Right renal cortex interstitium (tissue), 3 donors: ENCODE data around the gene CDNF. TPM values are rescaled to one million over a fixed set of nuclear protein-coding genes. Genes with fewer than 3 reads are reported as not detected.

Source experiments
- DNase-seq, 3 donors: peaks; one replicate each; pipeline ENCODE4 v3.0.0-alpha.2; 2013; ENCODE audit warnings: low read depth in 3 of 3, low spot score in 2 of 3
- polyA plus RNA-seq, 3 donors: library from polyadenylated mRNA; unstranded; fragments of 120-200 nt; gene quantifications; one replicate each; pipeline ENCODE4 v1.2.1, GENCODE V29; 2013; ENCODE audit not compliant: insufficient read length in 3 of 3

The CDNF gene
- polyA plus RNA-seq, 3 donors, result 2.6 to 2.8 (median 2.7) TPM

DNA sequence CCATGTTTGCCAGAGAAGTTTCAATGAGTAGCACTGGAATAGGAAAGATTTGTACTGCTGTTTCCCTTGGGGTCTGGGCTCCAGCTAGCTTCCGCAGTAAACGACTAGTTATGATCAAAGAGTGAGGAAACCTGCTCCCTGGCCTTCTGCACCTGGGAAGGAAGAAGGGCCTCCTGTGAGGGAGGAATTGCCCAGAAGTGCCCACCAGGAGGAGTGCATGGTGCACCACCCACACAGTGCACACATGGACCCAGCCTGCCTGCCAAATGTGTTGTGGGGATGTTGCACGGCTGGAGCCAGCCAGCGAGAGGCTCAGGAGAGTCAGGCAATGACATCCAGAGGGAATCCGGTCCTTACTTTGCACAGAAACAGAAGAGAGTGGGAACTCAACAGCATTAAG is 36.1 kb downstream of the CDNF start:
- DNase-seq, result no peak

DNA sequence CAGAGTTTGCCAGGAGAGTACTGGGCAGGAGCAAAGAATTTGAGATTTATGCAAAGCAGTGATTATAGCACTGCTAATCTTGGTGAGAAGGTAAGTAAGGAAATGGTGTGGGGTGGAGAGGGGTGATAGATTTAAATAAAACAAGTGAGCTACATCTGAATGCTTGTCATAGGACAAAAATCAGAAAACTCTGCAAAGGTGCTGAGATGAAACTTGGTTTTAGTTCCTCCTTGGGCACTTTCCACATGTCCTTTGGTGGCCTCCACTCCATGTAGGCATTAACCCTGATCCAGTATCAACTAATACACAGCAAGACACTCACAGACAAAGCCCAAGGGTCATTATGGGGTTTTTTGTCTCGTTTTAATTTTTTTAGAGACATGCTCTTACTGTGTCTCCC is 37.4 kb downstream of the CDNF start:
- DNase-seq, result no peak

DNA sequence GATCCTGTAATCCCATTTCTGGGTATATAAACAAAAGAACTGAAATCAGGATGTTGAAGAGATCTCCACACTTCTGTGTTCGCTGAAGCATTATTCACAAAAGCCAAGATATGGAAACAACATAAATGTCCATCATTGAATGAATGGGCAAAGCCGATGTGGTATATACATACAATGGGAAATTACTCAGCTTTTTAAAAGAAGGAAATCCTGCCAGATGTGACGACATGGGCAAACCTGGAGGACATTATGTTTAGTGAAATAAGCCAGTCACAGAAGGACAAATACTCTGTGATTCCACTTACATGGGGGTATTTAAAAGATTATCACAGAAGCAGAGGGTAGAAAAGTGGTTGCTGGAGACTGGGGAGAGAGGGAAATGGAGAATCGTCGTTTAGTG is 39.2 kb downstream of the CDNF start:
- no peak for DNase-seq

DNA sequence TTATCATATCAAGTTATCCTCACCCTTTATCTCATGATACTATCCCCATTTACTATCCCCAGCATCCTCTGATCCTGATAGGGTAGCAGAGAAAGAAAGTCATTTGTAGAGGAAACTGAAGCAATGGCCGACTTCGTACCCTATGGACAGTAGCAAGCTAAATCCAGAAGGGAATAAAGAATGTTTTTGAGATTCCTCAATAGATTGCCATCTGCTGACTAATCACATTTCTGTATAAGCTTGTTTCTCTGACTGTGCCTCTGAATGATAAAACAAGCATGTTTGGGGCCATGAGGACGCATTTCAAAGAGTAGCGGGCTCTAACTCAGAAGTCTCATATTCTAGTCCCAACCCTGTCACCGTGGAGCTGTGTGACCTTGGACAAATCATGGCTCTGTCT is 49.9 kb downstream of the CDNF start:
- no peak for DNase-seq

DNA sequence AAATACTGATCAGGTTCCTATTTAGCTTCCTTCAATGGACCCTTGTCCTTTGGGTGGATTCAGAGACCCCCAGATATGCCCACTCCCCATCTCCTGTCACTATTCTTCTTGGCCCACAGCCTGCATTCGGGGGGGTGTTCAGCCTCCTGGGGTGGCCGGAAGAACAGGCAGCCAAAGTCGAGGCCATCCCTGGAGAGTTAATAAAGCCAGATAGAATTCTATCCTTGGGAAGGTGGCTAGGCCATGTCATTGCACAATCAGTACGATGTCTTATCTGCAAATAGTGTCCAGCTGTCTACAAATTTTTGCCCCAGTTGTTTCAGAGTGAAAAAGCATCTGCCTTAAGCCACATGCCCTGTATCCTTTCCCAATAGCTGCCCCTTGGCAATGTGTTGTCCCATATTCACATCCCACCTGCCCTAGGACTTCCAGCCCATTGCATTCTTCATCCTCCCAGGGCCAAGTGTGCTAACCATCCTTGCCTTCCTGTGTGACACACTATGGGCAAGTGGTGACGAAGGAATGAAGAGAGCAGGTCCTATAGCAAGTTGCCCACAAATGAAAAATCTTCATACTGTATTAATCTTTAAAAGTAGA is 53.3 kb downstream of the CDNF start:
- DNase-seq, result no peak

DNA sequence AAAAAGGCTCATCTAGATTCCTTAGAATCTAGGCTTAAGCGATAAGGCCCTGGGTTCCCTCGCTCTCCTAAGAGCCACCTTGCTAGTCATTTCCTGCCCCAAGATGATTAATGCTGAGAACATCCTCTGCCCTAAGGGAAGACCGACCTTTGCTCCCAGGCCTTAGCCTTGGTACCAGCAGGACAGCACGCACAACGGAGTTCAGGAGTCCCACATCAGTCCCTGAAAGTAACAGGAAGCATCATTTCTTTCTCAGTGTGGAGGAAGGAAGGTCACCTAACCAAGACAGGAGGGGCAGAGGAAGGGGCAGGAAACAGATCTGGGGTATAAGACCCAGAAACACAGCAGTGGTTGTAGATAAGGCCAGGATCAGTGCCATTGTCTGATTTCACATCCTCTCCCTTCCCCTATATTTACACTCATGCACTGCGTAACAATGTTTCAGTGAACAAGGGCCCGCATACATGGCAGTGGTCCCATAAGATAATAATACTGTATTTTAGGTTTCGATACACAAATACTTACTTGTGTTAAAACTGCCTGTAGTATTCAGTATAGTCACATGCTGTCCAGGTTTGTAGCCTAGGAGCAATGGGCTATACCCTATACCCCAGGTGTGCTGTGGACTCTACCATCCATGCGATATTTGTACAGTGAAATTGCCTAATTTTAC is 55.0 kb downstream of the CDNF start:
- no peak for DNase-seq

DNA sequence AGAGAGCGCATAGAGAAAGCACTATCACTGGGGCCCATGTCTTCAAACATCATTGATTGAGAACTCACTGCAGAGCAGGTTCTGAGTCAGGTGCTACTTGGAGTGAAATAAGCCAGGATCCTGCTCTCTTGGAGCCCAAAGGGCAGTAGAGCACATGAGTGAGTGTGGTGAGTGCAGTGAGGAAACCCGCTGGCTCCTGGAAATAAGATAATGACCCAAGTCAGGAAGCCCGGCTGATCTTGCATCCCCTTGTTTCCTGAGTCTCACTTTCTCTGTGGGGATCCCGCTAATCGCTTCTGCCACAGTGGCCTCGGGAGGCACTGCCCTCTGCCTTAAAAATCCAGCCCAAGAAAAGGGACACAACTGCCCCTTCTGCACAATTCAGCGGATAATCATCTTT is 56.1 kb downstream of the CDNF start:
- no peak for DNase-seq

DNA sequence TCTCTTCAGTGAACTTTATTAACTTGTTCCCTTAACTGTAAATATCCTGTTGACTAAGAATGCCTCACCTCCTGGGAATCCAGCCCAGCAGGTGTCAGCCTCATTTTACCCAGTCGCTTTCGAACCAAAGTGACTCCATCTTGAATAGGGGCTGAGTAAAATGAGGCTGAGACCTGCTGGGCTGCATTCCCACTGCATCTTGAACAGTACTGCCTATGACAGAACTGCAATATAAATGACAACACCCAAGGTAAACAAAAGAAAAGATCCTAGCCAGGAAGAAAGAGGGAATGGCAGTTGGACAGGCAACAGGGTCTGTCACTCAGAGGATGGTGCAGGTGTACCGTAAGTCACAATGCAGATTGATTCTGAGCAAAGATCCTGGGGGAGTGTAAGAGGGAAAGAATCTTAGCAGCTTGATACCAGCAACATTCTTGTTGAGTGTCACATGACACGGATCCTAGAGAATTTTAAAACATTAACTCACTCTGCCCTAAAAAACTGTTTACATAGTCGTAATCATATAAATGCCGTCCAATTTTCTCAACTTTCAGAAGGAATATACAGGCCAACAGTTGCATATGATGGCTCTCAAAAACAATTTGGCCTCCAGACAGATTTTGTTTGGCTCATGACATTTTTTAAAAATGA is 58.7 kb downstream of the CDNF start:
- DNase-seq, result no peak

DNA sequence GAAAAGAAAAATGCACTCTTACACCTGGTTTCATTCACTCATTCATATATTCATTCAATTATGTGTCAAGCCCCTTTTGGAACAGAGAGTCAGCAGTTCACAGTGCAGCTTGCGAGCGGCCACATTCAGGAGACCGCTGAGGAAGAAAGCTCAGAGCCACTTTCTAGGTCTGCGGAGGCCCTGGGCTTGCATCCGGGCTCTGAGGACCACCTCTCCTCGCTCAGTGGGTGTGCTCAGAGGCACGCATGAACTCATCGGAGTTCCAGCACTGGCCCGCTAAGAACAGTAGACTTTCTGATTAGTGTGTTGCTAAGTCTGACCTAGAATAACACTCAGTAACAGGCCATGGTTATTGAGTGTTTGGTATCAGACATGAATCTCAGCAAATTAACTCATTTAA is 61.3 kb downstream of the CDNF start:
- no peak for DNase-seq

DNA sequence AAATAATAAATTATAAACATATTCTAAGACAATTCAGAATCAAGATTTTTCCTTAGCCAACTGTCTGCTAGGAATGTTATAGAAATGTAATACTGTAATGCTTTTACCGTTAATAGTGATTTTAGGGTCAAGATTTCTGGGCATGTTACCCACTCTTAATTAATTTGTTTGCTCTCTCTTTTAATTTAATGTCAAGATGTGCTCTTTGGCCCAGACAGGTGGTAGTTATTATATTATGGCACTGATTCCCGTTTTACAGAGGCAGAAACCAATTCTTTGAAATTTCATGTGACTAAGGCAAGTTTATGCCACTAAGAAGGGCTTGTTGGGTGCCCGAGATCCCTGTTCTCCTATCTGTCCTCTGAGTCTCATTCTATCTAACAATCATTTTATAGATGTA is 62.2 kb downstream of the CDNF start:
- no peak for DNase-seq

DNA sequence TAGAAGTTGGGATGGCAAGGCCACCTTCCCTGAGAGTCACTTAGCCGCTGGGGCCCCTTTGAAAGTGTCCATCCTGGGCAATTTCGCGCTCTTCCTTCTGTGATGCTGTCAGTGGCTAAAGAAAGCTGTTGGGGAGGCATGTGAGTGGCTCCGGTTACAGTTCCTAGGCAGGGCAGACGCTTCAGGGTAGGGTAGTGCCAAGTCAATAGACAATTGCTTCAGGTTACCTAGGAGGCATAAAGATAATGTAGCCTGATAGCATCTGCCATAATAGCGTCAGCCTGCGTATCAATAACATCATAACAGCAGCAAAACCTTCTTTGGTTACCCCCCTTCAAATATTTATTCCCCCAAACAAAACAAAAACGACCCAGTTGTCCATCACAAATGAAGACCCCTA is 63.0 kb downstream of the CDNF start, which contains the start of gene FAM107B:
FAM107B (minus strand) TSS at position 101 of the 400 bp plus-strand sequence. CDS start 234 bp downstream, outside the sequence.
- DNase-seq, result no peak

DNA sequence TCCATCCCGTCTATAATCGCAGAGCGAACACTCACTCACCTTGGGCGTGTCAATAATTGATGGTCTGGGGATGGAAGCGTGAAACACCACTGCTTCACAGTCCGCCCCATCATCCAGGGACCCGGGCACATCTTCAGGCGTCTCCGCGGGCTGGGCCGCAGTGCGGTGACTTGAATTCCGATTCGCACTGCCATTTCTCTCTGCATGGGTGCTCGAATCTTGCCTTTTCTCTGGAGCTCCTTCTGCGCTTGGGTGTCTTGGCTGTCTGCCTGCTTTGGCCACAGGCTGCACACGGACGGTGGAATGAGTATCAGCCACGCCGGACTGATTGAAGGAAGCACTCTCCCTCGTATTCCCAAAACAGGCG is 63.6 kb downstream of the CDNF start:
- DNase-seq, result no peak

DNA sequence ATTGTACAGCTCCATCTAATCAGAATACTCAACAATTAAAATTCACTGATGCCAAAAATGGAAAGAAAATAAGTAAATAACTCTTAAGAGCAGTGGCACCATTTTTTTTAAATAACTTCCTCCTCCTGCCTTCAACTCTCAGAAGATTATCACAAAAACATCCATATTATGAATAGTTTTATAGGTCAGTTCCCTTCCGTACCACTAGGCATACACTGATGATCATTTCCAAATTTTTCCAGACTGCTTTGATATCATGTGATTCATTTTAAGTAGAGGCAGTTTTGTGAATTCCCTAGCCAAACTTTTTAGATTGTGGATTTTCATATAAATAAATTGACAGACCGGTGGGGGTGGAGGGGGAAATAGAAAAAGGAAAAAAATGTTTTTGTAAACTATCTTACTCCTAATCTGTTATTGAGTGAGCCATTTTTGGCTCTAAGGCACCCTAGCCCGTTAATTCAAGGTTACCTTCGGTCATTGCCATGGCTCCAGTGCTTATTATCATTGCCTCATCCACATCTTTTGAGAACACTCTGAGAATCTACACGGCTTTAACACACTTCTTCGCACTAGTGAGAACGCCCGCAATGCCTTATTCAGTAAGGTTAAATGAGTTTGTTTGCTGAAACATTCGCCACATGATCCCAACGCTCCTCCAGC is 64.2 kb downstream of the CDNF start:
- no peak for DNase-seq

DNA sequence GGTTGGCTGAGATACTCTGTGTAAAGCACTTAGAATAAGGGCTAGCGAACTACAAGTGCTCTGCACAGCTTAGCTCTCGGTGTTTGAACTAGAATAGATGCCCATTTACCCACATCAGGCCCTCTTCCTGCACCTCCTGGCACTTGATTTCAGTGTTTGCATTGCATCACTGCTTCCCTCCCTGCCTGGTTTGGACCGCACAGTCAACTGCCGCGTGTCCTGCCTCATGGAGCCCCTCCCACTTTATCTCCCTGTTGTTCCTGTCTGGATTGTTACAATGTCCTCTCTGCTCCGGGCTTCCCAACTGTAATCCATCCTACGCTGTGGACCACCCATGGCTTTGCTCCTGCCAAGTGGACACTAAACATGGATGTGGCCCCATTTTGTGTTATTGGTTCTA is 65.4 kb downstream of the CDNF start:
- no peak for DNase-seq

DNA sequence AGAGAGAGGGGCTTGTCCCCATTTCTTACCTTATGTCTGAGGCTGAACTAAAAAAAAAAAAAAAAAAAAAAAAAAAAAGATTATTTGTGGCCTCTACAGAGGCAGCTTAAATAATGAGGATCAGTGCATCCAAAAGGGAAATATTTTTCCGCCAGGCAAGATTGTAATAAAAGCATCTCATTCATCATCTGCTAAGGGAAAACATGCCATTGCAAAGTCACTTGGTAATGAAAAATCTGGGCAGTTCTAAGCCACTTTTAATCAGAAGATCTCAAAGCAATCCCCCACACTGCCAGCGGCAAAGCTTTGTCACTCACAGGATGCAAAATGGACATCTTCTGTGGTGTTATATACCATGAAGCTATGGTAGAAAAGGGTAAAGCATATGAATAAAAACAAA is 66.9 kb downstream of the CDNF start:
- no peak for DNase-seq

Other genes starting within 250 kb of the CDNF start
- gene FAM107B, start 63.1 kb downstream of the CDNF start, polyA plus RNA-seq, result 100 to 1,000 TPM; 108 to 120 (median 112) TPM
- gene HSPA14, start 269 bp upstream of the CDNF start, polyA plus RNA-seq, result 10 to 100 TPM; 19.4 to 22.2 (median 20.2) TPM
- 10 to 100 TPM; 16.0 to 16.9 (median 16.2) TPM for gene MSANTD7, start 269 bp upstream of the CDNF start, polyA plus RNA-seq
- gene SUV39H2, start 40.8 kb upstream of the CDNF start, polyA plus RNA-seq, result 10 to 100 TPM; 21.0 to 23.1 (median 22.9) TPM
- gene DCLRE1C, start 116.1 kb upstream of the CDNF start, polyA plus RNA-seq, result 10 to 100 TPM; 13.5 to 14.6 (median 14.3) TPM
- 1 to 10 TPM; 1.1 to 1.4 (median 1.3) TPM for gene MEIG1, start 121.4 kb upstream of the CDNF start, polyA plus RNA-seq
- gene OLAH, start 205.9 kb upstream of the CDNF start, polyA plus RNA-seq, result under 1 TPM; 0.50 to 0.83 (median 0.80) TPM